Gastrocnemius medialis (tissue), 4 donors: ENCODE data around the gene MACROD2. TPM values are rescaled to one million over a fixed set of nuclear protein-coding genes. Genes with fewer than 3 reads are reported as not detected.

ENCODE experiments used
- ATAC-seq, 2 donors: fragments of 150-250 bp; one replicate each; pipeline ENCODE4 v1.9.1; 2016
- DNase-seq, 2 donors: peaks; one replicate each; pipeline ENCODE4 v3.0.0-alpha.2; 2019
- H3K27ac ChIP-seq, 4 donors: fragments of 200-600 bp; sonication (generic); 1 replicate in 1 of 4; 2 replicates in 3 of 4; pipeline ENCODE4 v1.5.1; 2016 to 2018; ENCODE audit warnings: mild to moderate bottlenecking in 2 of 4, moderate library complexity in 1 of 4
- H3K27me3 ChIP-seq, 3 donors: fragments of 200-600 bp; sonication (generic) in 2 of 3; 1 replicate in 1 of 3; 2 replicates in 2 of 3; pipeline versions ENCODE4 v1.5.1 to v1.6.0; 2016 to 2019; ENCODE audit warnings: mild to moderate bottlenecking in 1 of 3, moderate library complexity in 1 of 3
- H3K36me3 ChIP-seq, 2 donors: fragments of 200-600 bp; sonication (generic) in 1 of 2; one replicate each; pipeline ENCODE4 v1.5.1; 2017 to 2018
- H3K4me1 ChIP-seq, 2 donors: fragments of 200-600 bp; sonication (generic) in 1 of 2; one replicate each; pipeline ENCODE4 v1.5.1; 2016 to 2017; ENCODE audit warnings: mild to moderate bottlenecking in 2 of 2
- H3K4me3 ChIP-seq, 4 donors: fragments of 200-600 bp; sonication (generic) in 3 of 4; 1 replicate in 1 of 4; 2 replicates in 3 of 4; pipeline ENCODE4 v1.5.1; 2016 to 2019; ENCODE audit warnings: mild to moderate bottlenecking in 2 of 4
- H3K9me3 ChIP-seq, 3 donors: fragments of 200-600 bp; sonication (generic) in 2 of 3; 1 replicate in 1 of 3; 2 replicates in 2 of 3; pipeline ENCODE4 v1.5.1; 2016 to 2019
- POLR2A ChIP-seq, 2 donors: fragments of 450-650 bp; IDR thresholded peaks; one replicate each; pipeline ENCODE4 v1.6.1; 2017; ENCODE audit warnings: antibody characterized with exemption in 2 of 2, mild to moderate bottlenecking in 2 of 2, moderate library complexity in 2 of 2
- in situ Hi-C, 4 donors: fragments of 200-750 bp; cut with MboI; loops; one replicate each; pipeline versions ENCODE4 v1.15.0 to v1.8.0; 2017; ENCODE audit warnings: low sequenced_read_pairs in 4 of 4
- intact Hi-C: fragments of 100-400 bp; cut with DNase I; formaldehyde crosslinking; loops from one replicate; pipeline ENCODE4 v1.15.1; 2023; ENCODE audit warnings: low total_unique reads
- total RNA-seq, 4 donors: library from RNA; depleted of rRNA; stranded (reverse); fragments of >200 nt; gene quantifications; one replicate each; pipeline versions ENCODE4 v1.1.0 to v1.2.3, GENCODE V29; 2016
- TF ChIP-seq, protein P1 (sequence below), 5 experiments: fragments of 450-650 bp in 3 of 5; fragments of 200-600 bp in 2 of 5; sonication (generic) in 2 of 5; IDR thresholded peaks in 4 of 5; conservative IDR thresholded peaks in 1 of 5; 1 replicate in 4 of 5; 2 replicates in 1 of 5; pipeline ENCODE4 v1.5.1; 2016 to 2019; ENCODE audit warnings: antibody characterized with exemption in 5 of 5, mild to moderate bottlenecking in 3 of 5, moderate library complexity in 3 of 5

Gene MACROD2
- total RNA-seq, 4 donors from 2014 or later = 1.8 to 10.2 (median 3.6) TPM

DNA sequence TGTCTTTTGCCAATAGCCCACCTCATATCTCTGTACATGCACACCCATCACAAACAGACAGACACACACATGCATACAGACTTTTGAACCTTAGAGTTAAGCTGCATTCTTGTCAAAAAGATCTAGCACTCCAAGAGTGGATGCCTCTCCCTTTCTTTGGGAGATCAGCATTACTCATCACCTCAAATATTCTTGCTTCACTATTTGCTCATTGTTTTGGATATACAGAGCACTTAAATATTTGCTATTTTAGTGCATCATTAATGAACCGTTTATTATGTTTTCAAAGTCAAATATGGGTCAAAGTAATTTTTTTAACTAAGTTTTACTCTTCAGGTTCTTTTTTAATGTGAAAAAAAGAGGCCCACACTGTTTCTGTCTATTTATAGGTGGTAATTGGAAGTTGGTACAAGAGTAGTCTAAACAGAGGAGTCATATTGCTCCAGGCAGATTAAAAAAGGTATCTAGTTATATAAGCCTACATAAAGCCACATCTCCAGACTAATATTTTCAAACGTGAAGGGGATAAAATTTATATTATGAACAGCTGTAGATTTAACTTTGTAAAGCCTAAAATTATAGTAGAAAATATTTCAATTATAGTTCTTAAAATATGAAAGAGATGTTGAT is 239.5 kb downstream of the MACROD2 start:
- in situ Hi-C loops = no loop called here
- ATAC-seq = peak in 1 of 2 donors; percentile 56

DNA sequence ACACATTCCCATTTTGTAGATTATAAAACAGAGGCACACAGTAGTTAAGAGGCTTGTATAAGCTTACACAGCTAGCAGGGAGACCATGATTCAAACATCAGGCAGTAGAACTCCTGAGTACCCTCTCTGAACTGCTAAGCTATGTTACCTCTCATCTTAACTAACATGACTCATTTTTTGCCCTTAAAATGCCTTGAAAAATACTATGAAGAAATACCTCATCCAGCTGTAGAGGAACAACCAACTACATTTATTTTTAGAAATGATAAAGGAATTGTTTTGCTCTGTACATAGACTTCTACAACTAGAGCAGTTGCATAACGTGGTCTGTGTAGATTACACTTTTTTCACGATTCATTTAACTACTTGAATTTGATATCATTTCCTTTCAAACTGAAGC is 240.0 kb downstream of the MACROD2 start:
- no peak for DNase-seq
- ATAC-seq = no peak

More for the DNA sequence above, 239.5 kb downstream of the MACROD2 start:
- H3K27ac ChIP-seq = no peak overlapping the region
- H3K4me3 ChIP-seq = no peak overlapping the region
- no peaks in the 10 kb centered on the region for H3K27me3 ChIP-seq
- no peak for TF ChIP-seq POLR2A (IDR thresholded peaks at IDR 0.05)
- TF ChIP-seq, protein P1, sequence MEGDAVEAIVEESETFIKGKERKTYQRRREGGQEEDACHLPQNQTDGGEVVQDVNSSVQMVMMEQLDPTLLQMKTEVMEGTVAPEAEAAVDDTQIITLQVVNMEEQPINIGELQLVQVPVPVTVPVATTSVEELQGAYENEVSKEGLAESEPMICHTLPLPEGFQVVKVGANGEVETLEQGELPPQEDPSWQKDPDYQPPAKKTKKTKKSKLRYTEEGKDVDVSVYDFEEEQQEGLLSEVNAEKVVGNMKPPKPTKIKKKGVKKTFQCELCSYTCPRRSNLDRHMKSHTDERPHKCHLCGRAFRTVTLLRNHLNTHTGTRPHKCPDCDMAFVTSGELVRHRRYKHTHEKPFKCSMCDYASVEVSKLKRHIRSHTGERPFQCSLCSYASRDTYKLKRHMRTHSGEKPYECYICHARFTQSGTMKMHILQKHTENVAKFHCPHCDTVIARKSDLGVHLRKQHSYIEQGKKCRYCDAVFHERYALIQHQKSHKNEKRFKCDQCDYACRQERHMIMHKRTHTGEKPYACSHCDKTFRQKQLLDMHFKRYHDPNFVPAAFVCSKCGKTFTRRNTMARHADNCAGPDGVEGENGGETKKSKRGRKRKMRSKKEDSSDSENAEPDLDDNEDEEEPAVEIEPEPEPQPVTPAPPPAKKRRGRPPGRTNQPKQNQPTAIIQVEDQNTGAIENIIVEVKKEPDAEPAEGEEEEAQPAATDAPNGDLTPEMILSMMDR (IDR thresholded peaks at IDR 0.05 in 4 of 5, conservative IDR thresholded peaks at IDR 0.05 in 1 of 5) = no peak
- peaks cover 4 to 12% of the 10 kb centered on the region in 2 donors for H3K4me1 ChIP-seq
- H3K36me3 ChIP-seq = no peaks in the 10 kb centered on the region
- no peaks in the 10 kb centered on the region for H3K9me3 ChIP-seq
- no peak for DNase-seq
- intact Hi-C loops = no loop called here

DNA sequence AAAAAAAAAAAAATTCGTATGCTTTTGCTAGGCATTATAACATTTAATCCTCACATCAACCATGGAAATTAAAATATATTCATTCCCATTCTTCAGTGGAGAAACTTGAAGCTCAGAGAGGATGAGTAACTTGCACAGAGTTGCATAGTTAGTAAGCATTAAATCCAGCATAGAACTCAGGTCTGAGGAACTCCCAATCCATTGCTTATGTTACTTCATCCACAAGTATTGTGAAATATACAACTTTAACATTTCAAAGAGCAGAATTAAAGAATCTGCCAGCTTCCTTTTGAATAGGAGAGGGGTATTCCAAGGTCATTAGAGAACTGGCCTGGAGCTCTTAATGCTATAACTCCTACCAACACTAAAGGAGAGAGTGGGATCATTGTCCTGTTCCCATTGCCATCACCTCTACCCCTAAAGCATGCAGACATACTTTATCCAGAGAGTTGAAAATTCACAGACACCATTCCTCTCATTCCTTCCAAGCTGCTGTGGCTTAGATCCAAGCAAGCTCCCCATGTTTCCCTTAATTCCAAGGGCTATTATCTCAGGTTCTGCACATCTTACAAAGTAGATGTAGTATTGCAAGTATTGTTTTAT is 250.2 kb downstream of the MACROD2 start:
- ATAC-seq (no peak), DNase-seq (no peak)
- H3K9me3 ChIP-seq = no peaks in the 10 kb centered on the region
- H3K27ac ChIP-seq = no peak overlapping the region
- H3K27me3 ChIP-seq = no peaks in the 10 kb centered on the region
- TF ChIP-seq, protein P1 (IDR thresholded peaks at IDR 0.05 in 4 of 5, conservative IDR thresholded peaks at IDR 0.05 in 1 of 5) = no peak
- TF ChIP-seq POLR2A (IDR thresholded peaks at IDR 0.05) = no peak
- H3K4me1 ChIP-seq = no peaks in the 10 kb centered on the region
- in situ Hi-C loops = no loop called here
- intact Hi-C loops = no loop called here
- H3K36me3 ChIP-seq = no peaks in the 10 kb centered on the region
- H3K4me3 ChIP-seq = no peak overlapping the region

More for the DNA sequence above, 240.0 kb downstream of the MACROD2 start:
- H3K27me3 ChIP-seq = no peaks in the 10 kb centered on the region
- no peaks in the 10 kb centered on the region for H3K9me3 ChIP-seq
- in situ Hi-C loops (no loop called here), intact Hi-C loops (no loop called here)
- H3K36me3 ChIP-seq = no peaks in the 10 kb centered on the region
- TF ChIP-seq POLR2A (IDR thresholded peaks at IDR 0.05) = no peak
- TF ChIP-seq, protein P1 (IDR thresholded peaks at IDR 0.05 in 4 of 5, conservative IDR thresholded peaks at IDR 0.05 in 1 of 5) = no peak
- peaks cover 4 to 12% of the 10 kb centered on the region in 2 donors for H3K4me1 ChIP-seq
- H3K4me3 ChIP-seq = no peak overlapping the region
- no peak overlapping the region for H3K27ac ChIP-seq

DNA sequence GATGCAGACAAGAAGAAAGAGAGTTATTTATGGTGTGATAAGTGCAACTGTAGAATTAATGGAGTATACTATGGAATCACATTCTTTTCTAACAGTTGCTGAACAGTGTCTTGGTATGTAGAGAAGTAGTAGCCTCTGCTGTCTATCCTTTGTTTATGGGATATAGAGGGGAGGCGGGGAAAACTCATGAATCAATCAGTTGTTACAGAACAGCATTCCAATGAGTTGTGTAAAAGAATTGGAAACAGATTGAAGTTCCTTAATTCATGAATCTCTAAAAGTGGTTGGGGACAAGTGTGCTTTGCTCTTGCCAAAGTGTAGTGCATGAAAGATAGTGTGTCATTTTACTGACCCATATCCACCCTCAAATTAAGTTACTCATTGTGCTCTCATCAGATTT is 264.4 kb downstream of the MACROD2 start:
- Histone ChIP-seq H3K27me3 (no peaks in the 10 kb centered on the region), H3K4me1 (no peaks in the 10 kb centered on the region), H3K9me3 (no peaks in the 10 kb centered on the region), H3K36me3 (no peaks in the 10 kb centered on the region), H3K4me3 (no peak overlapping the region), H3K27ac (no peak overlapping the region)
- intact Hi-C loops = no loop called here
- ATAC-seq (no peak), DNase-seq (no peak)
- in situ Hi-C loops = no loop called here
- TF ChIP-seq, protein P1 (IDR thresholded peaks at IDR 0.05 in 4 of 5, conservative IDR thresholded peaks at IDR 0.05 in 1 of 5) = no peak
- TF ChIP-seq POLR2A (IDR thresholded peaks at IDR 0.05) = no peak
